Neural cell (in vitro differentiated cells): ENCODE data around the gene GNL1. TPM values are rescaled to one million over a fixed set of nuclear protein-coding genes. Genes with fewer than 3 reads are reported as not detected.
"Not testable (repeated sequence)": the region's sequence is repeated elsewhere in the genome, so short reads cannot be mapped to it uniquely, and the experiment has no call there.

ENCODE experiments used
- H2AFZ ChIP-seq: fragments of 200-600, 300-800 bp; sonication (generic), shearing (Covaris generic); 2 replicates; pipeline ENCODE4 v1.6.0; 2014; ENCODE audit warnings: low read depth, mild to moderate bottlenecking, antibody characterized with exemption, low read length, moderate library complexity
- H3F3A ChIP-seq: fragments of 200-600 bp; shearing (Covaris generic); 2 replicates; pipeline ENCODE4 v1.6.1; 2016; ENCODE audit warnings: mild to moderate bottlenecking, moderate library complexity, mixed read lengths, antibody characterized with exemption, low read length; ENCODE audit not compliant: insufficient read depth, poor library complexity, severe bottlenecking
- H3K27ac ChIP-seq: fragments of 200-600, 300-800 bp; sonication (generic), shearing (Covaris generic); 2 replicates; pipeline ENCODE4 v1.5.1; 2014; ENCODE audit warnings: mild to moderate bottlenecking, low read length, moderate library complexity
- H3K27me3 ChIP-seq: fragments of 300-800, 200-600 bp; sonication (generic), shearing (Covaris generic); 2 replicates; pipeline ENCODE4 v1.6.0; 2014; ENCODE audit warnings: mild to moderate bottlenecking, low read depth, low read length, moderate library complexity; ENCODE audit not compliant: insufficient read depth
- H3K36me3 ChIP-seq: fragments of 300-800, 200-600 bp; sonication (generic), shearing (Covaris generic); 2 replicates; pipeline ENCODE4 v1.5.1; 2014; ENCODE audit warnings: mild to moderate bottlenecking, antibody characterized with exemption, low read length, moderate library complexity; ENCODE audit not compliant: insufficient read depth
- H3K4me2 ChIP-seq: fragments of 300-800, 200-600 bp; sonication (generic), shearing (Covaris generic); 2 replicates; pipeline ENCODE4 v1.6.0; 2014; ENCODE audit warnings: mild to moderate bottlenecking, low read length
- H3K4me3 ChIP-seq: fragments of 300-800, 200-600 bp; sonication (generic), shearing (Covaris generic); 2 replicates; pipeline ENCODE4 v1.5.1; 2014; ENCODE audit warnings: mild to moderate bottlenecking, low read length, moderate library complexity
- H3K79me2 ChIP-seq: fragments of 200-600 bp; shearing (Covaris generic); replicated peaks from 2 replicates; pipeline ENCODE4 v1.6.0; 2014; ENCODE audit warnings: mild to moderate bottlenecking, low read length, moderate library complexity; ENCODE audit not compliant: insufficient read depth
- H3K9ac ChIP-seq: fragments of 300-800, 200-600 bp; sonication (generic), shearing (Covaris generic); 2 replicates; pipeline ENCODE4 v1.6.1; 2016; ENCODE audit warnings: mild to moderate bottlenecking, low read length, mixed read lengths
- H3K9me2 ChIP-seq: fragments of 200-600 bp; shearing (Covaris generic); 2 replicates; pipeline ENCODE4 v1.6.1; 2016; ENCODE audit warnings: mild to moderate bottlenecking, low read length, mixed read lengths; ENCODE audit not compliant: insufficient read depth
- H3K9me3 ChIP-seq: fragments of 200-600, 300-800 bp; sonication (generic), shearing (Covaris generic); 2 replicates; pipeline ENCODE4 v1.6.1; 2016; ENCODE audit warnings: mild to moderate bottlenecking, mixed run types, low read length, moderate library complexity, mixed read lengths
- H4K20me1 ChIP-seq: fragments of 200-600 bp; shearing (Covaris generic); 2 replicates; pipeline ENCODE4 v1.6.1; 2016; ENCODE audit warnings: mild to moderate bottlenecking, mixed run types; ENCODE audit not compliant: insufficient read depth
- EP300 ChIP-seq: fragments of 450-650 bp; conservative IDR thresholded peaks from 2 replicates; pipeline ENCODE4 v1.6.1; 2014; ENCODE audit warnings: antibody characterized with exemption, mild to moderate bottlenecking, moderate library complexity; ENCODE audit not compliant: poor library complexity, severe bottlenecking
- EZH2 ChIP-seq: fragments of 200-600, 300-800 bp; shearing (Covaris generic), sonication (generic); IDR thresholded peaks from 2 replicates; pipeline ENCODE4 v1.6.1; 2014; ENCODE audit warnings: antibody characterized with exemption, low read length, borderline replicate concordance, mild to moderate bottlenecking; ENCODE audit not compliant: insufficient read depth, poor library complexity, severe bottlenecking
- MXI1 ChIP-seq: fragments of 450-650 bp; conservative IDR thresholded peaks from 2 replicates; pipeline ENCODE4 v1.6.1; 2014; ENCODE audit warnings: antibody characterized with exemption, mild to moderate bottlenecking; ENCODE audit not compliant: poor library complexity, severe bottlenecking
- POLR2AphosphoS5 ChIP-seq: IDR thresholded peaks from 2 replicates; pipeline ENCODE4 v1.6.1; 2012
- RAD21 ChIP-seq: fragments of 450-650 bp; conservative IDR thresholded peaks from 2 replicates; pipeline ENCODE4 v1.6.1; 2014; ENCODE audit warnings: antibody characterized with exemption, mild to moderate bottlenecking, moderate library complexity
- polyA plus RNA-seq: library from polyadenylated mRNA; depleted of rRNA; stranded (reverse); fragments of >200 nt; gene quantifications from 2 replicates; pipeline ENCODE4 v1.2.3, GENCODE V29; 2014
- TF ChIP-seq, protein P1 (sequence below): fragments of 450-650 bp; IDR thresholded peaks from 2 replicates; pipeline ENCODE4 v1.5.1; 2014; ENCODE audit warnings: antibody characterized with exemption, mild to moderate bottlenecking, moderate library complexity; ENCODE audit not compliant: poor library complexity, severe bottlenecking

The GNL1 gene
- polyA plus RNA-seq, 1 donor from 2014 or later: 38.9 TPM

DNA sequence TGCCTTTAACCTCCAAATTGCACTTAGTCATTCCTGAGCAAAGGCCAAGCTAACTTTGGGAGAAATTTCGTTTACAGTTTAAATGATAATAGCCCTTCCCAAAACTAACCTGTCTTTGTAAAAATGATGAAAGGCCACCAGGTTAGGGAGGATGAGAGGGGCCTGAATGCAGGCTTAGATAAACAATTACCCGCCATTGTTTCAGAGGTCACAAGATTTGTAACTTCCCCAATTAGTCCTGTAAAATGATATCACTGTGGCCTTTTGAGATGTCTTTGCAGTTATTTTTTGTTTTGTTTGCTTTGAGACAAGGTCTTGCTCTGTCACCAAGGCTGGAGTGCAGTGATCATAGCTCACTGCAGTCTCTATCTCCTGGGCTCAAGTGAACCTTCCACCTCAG, 26.3 kb downstream of the GNL1 start:
- Histone ChIP-seq H3K9ac (no peak overlapping the region), H3K27ac (no peak overlapping the region), H3F3A (no peaks in the 10 kb centered on the region), H4K20me1 (no peaks in the 10 kb centered on the region), H3K36me3 (no peaks in the 10 kb centered on the region), H2AFZ (no peak overlapping the region), H3K4me2 (no peak overlapping the region), H3K79me2 (no peaks in the 10 kb centered on the region), H3K27me3 (no peaks in the 10 kb centered on the region), H3K9me3 (no peaks in the 10 kb centered on the region), H3K4me3 (no peak overlapping the region), H3K9me2 (no peaks in the 10 kb centered on the region)
- no peak for TF ChIP-seq MXI1
- no peak for TF ChIP-seq POLR2AphosphoS5
- TF ChIP-seq, protein P1, sequence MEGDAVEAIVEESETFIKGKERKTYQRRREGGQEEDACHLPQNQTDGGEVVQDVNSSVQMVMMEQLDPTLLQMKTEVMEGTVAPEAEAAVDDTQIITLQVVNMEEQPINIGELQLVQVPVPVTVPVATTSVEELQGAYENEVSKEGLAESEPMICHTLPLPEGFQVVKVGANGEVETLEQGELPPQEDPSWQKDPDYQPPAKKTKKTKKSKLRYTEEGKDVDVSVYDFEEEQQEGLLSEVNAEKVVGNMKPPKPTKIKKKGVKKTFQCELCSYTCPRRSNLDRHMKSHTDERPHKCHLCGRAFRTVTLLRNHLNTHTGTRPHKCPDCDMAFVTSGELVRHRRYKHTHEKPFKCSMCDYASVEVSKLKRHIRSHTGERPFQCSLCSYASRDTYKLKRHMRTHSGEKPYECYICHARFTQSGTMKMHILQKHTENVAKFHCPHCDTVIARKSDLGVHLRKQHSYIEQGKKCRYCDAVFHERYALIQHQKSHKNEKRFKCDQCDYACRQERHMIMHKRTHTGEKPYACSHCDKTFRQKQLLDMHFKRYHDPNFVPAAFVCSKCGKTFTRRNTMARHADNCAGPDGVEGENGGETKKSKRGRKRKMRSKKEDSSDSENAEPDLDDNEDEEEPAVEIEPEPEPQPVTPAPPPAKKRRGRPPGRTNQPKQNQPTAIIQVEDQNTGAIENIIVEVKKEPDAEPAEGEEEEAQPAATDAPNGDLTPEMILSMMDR: no peak
- TF ChIP-seq EZH2: no peak
- TF ChIP-seq RAD21: no peak
- TF ChIP-seq EP300: no peak

DNA sequence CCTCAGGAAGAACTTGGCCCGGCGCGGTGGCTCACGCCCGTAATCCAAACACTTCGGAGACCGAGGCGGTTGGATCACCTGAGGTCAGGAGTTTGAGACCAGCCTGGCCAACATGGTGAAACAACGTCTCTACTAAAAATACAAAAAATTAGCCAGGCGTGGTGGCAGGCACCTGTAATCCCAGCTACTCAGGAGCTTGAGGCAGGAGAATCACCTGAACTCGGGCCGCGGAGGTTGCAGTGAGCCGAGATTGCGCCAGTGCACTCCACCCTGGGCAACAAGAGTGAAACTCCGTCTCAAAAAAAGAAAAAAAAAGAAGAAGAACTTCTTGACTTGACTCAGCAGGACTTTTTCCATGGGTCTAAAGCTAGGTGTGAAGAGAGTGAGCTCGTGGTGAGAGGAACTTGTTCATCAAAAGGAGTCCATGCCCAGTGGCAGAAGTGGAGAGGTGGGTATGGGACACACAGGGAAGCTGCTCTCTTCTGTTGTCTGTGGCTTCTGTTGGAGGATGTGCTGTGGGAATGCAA, 26.9 kb downstream of the GNL1 start:
- not testable (repeated sequence) for H3K9me3 ChIP-seq, H3K27ac ChIP-seq, H2AFZ ChIP-seq, H3K9ac ChIP-seq, H4K20me1 ChIP-seq, H3F3A ChIP-seq, H3K36me3 ChIP-seq, H3K9me2 ChIP-seq, H3K27me3 ChIP-seq, H3K4me2 ChIP-seq, H3K4me3 ChIP-seq, H3K79me2 ChIP-seq

DNA sequence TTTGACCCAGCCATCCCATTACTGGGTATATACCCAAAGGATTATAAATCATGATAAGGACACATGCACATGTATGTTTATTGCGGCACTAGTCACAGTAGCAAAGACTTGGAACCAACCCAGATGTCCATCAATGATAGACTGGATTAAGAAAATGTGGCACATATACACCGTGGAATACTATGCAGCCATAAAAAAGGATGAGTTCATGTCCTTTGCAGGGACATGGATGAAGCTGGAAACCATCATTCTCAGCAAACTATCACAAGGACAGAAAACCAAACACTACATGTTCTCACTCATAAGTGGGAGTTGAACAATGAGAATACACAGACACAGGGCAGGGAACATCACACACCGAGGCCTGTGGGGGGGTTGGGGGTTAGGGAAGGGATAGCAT, 29.8 kb downstream of the GNL1 start:
- not testable (repeated sequence) for H3K9me3 ChIP-seq, H3F3A ChIP-seq, H3K9me2 ChIP-seq, H3K4me3 ChIP-seq, H3K36me3 ChIP-seq, H3K27ac ChIP-seq, H4K20me1 ChIP-seq, H3K79me2 ChIP-seq, H3K27me3 ChIP-seq, H3K4me2 ChIP-seq, H3K9ac ChIP-seq, H2AFZ ChIP-seq

DNA sequence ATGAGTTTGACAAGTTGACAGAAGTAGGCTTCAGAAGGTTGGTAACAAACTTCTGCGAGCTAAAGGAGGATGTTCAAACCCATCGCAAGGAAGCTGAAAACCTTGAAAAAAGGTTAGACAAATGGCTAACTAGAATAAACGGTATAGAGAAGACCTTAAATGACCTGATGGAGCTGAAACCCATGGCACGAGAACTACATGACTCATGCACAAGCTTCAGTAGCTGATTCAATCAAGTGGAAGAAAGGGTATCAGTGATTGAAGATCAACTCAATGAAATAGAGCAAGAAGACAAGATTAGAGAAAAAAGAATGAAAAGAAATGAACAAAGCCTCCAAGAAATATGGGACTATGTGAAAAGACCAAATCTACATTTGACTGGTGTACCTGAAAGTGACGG, 34.3 kb downstream of the GNL1 start:
- not testable (repeated sequence) for H3K27me3 ChIP-seq, H3K4me3 ChIP-seq, H3K36me3 ChIP-seq, H3K27ac ChIP-seq, H3K9me2 ChIP-seq, H4K20me1 ChIP-seq, H2AFZ ChIP-seq, H3K79me2 ChIP-seq, H3K4me2 ChIP-seq, H3K9me3 ChIP-seq, H3F3A ChIP-seq, H3K9ac ChIP-seq

DNA sequence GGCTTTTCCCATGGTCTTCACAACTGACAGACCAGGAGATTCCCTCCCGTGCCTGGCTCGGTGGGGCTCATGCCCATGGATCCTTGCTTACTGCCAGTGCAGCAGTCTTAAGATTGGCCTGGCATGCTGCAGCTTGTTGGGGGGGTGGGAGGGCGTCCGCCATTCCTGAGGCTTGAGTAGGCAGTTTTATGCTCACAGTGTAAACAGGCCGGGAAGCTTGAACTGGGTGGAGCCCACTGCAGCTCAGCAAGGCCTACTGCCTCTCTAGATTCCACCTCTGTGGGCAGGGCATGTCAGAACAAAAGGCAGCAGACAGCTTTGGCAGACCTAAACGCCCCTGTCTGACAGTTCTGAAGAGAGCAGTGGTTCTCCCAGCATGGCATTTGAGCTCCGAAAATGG, 35.2 kb downstream of the GNL1 start:
- H3K79me2 ChIP-seq, H2AFZ ChIP-seq, H3K27me3 ChIP-seq: not testable (repeated sequence)

More for the DNA sequence above, 35.2 kb downstream of the GNL1 start:
- not testable (repeated sequence) for H3K9me3 ChIP-seq, H4K20me1 ChIP-seq, H3K36me3 ChIP-seq, H3K4me3 ChIP-seq, H3F3A ChIP-seq, H3K9ac ChIP-seq, H3K27ac ChIP-seq, H3K4me2 ChIP-seq, H3K9me2 ChIP-seq
